Endothelial cell of umbilical vein (primary cell): ENCODE data around the gene SPATA6L. TPM values are rescaled to one million over a fixed set of nuclear protein-coding genes. Genes with fewer than 3 reads are reported as not detected.

Source experiments
- BruUV-seq: library from RNA; stranded (reverse); fragments of 400-500 nt; replicated peaks from 2 replicates; lab custom pipeline; 2021; lab: Mats Ljungman, UMichigan
- CTCF ChIA-PET: fragments of 300-600, 350-600 bp; sonication (Branson Sonifier 250); formaldehyde crosslinking; loops from one replicate; lab custom pipeline; 2021; ENCODE audit warnings: antibody characterized with exemption, inconsistent platforms; lab: Charles Lee
- POLR2A ChIA-PET: fragments of 300-600, 350-600 bp; sonication (Branson Sonifier 250); formaldehyde crosslinking; loops from one replicate; lab custom pipeline; 2021; ENCODE audit warnings: antibody characterized with exemption, inconsistent platforms; lab: Charles Lee
- DNase-seq: peaks from one replicate; pipeline ENCODE4 v3.0.0-alpha.2; 2011; ENCODE audit warnings: low read depth, low spot score
- FAIRE-seq: peaks from 2 replicates; lab custom pipeline; 2011; peaks lifted over from hg19 to GRCh38; lab: Jason Lieb, UNC
- H2AFZ ChIP-seq: 2 replicates; pipeline ENCODE4 v1.6.0; 2012; ENCODE audit warnings: low read depth, low read length, control low read depth, inconsistent platforms
- H3K27ac ChIP-seq: 2 replicates; pipeline ENCODE4 v1.5.1; 2011; ENCODE audit warnings: low read depth, mild to moderate bottlenecking, control low read depth, low read length, moderate library complexity; ENCODE audit not compliant: insufficient read depth
- H3K27me3 ChIP-seq, 2 experiments: 2 replicates each; pipeline versions ENCODE4 v1.6.0 to v1.6.1; 2011; ENCODE audit warnings: low read length in 2 of 2, mixed read lengths in 1 of 2; ENCODE audit not compliant: control insufficient read depth in 2 of 2, insufficient read depth in 2 of 2
- H3K36me3 ChIP-seq, 2 experiments: 2 replicates in 1 of 2; 3 replicates in 1 of 2; pipeline ENCODE4 v1.5.1; 2011; ENCODE audit warnings: low read length in 2 of 2, mild to moderate bottlenecking in 1 of 2, moderate library complexity in 1 of 2; ENCODE audit not compliant: control insufficient read depth in 2 of 2, insufficient read depth in 2 of 2; ENCODE audit errors: extremely low read depth in 1 of 2
- H3K4me1 ChIP-seq: 3 replicates; pipeline ENCODE4 v1.5.1; 2011; ENCODE audit warnings: mild to moderate bottlenecking, low read length; ENCODE audit not compliant: control insufficient read depth, insufficient read depth; ENCODE audit errors: extremely low read depth
- H3K4me2 ChIP-seq: 2 replicates; pipeline ENCODE4 v1.6.1; 2011; ENCODE audit warnings: low read length, control low read depth, mixed read lengths; ENCODE audit not compliant: insufficient read depth
- H3K4me3 ChIP-seq, 3 experiments: fragments of 200-600 bp in 1 of 3; sonication (generic), shearing (Covaris generic) in 1 of 3; replicated peaks in 1 of 3; 2 replicates each; pipeline ENCODE4 v1.5.1; 2011 to 2016; ENCODE audit warnings: control low read depth in 3 of 3, low read length in 3 of 3, mild to moderate bottlenecking in 2 of 3, inconsistent platforms in 1 of 3, low read depth in 1 of 3, moderate library complexity in 1 of 3; ENCODE audit not compliant: insufficient read depth in 1 of 3
- H3K79me2 ChIP-seq: 2 replicates; pipeline ENCODE4 v1.6.0; 2012; ENCODE audit warnings: low read length, inconsistent platforms; ENCODE audit not compliant: control insufficient read depth, insufficient read depth
- H3K9ac ChIP-seq: replicated peaks from 2 replicates; pipeline ENCODE3; 2011; ENCODE audit warnings: low read length, control low read depth; ENCODE audit not compliant: insufficient read depth; ENCODE audit errors: extremely low read depth
- H3K9me1 ChIP-seq: replicated peaks from 3 replicates; pipeline ENCODE4 v1.6.0; 2011; ENCODE audit warnings: mild to moderate bottlenecking, low read length; ENCODE audit not compliant: control insufficient read depth, insufficient read depth; ENCODE audit errors: extremely low read depth
- H3K9me3 ChIP-seq: replicated peaks from 2 replicates; pipeline ENCODE4 v1.5.1; 2012; ENCODE audit warnings: low read length, inconsistent platforms; ENCODE audit not compliant: control insufficient read depth, insufficient read depth
- H4K20me1 ChIP-seq: replicated peaks from 2 replicates; pipeline ENCODE3; 2011; ENCODE audit warnings: mild to moderate bottlenecking, low read length; ENCODE audit not compliant: control insufficient read depth, insufficient read depth; ENCODE audit errors: extremely low read depth
- CTCF ChIP-seq, 2 donors: IDR thresholded peaks; 1 replicate in 1 of 2; 2 replicates in 1 of 2; pipeline ENCODE4 v1.5.1; 2011; ENCODE audit warnings: low read length in 2 of 2, mild to moderate bottlenecking in 2 of 2, moderate library complexity in 2 of 2, control low read depth in 1 of 2, inconsistent platforms in 1 of 2, low read depth in 1 of 2; ENCODE audit not compliant: insufficient read depth in 1 of 2; ENCODE audit errors: extremely low read depth in 1 of 2
- EZH2 ChIP-seq: IDR thresholded peaks from 2 replicates; pipeline ENCODE4 v1.6.1; 2012; ENCODE audit warnings: borderline replicate concordance, low read depth, mild to moderate bottlenecking, moderate library complexity, low read length, inconsistent platforms; ENCODE audit not compliant: severe bottlenecking
- GATA2 ChIP-seq: IDR thresholded peaks from 2 replicates; pipeline ENCODE4 v1.7.0; 2011; ENCODE audit warnings: low read depth, mild to moderate bottlenecking, moderate library complexity, mixed read lengths, low read length; ENCODE audit not compliant: insufficient read length, insufficient read depth
- JUN ChIP-seq: IDR thresholded peaks from 2 replicates; pipeline ENCODE4 v1.6.1; 2011; ENCODE audit warnings: borderline replicate concordance, low read depth; ENCODE audit not compliant: insufficient read length, insufficient read depth
- MAX ChIP-seq: IDR thresholded peaks from 2 replicates; pipeline ENCODE4 v1.6.1; 2011; ENCODE audit not compliant: insufficient read depth, insufficient read length
- MYC ChIP-seq: IDR thresholded peaks from one replicate; pipeline ENCODE4 v1.6.1; 2011; ENCODE audit warnings: mild to moderate bottlenecking, low read depth, low read length
- POLR2AphosphoS5 ChIP-seq: IDR thresholded peaks from 2 replicates; pipeline ENCODE4 v1.6.1; 2012; ENCODE audit warnings: low read depth, mild to moderate bottlenecking, control low read depth, low read length, moderate library complexity; ENCODE audit not compliant: insufficient read depth
- dilution Hi-C: fragments of 300-500 bp; cut with MboI; formaldehyde crosslinking; loops from one replicate; pipeline ENCODE4 v1.15.0; 2019; ENCODE audit warnings: low sequenced_read_pairs; ENCODE audit not compliant: extremely low pct_ligation_motif_present
- intact Hi-C: fragments of 100-400 bp; cut with micrococcal nuclease; formaldehyde crosslinking; loops from one replicate; pipeline ENCODE4 v1.10.0; 2022
- polyA plus RNA-seq, 4 experiments: library from polyadenylated mRNA; depleted of rRNA in 3 of 4; stranded (reverse) in 3 of 4; unstranded in 1 of 4; fragments of >200 nt; gene quantifications; 2 replicates each; pipeline versions ENCODE4 v1.2.1 to v1.2.3, GENCODE V29; 2011 to 2012; ENCODE audit warnings: missing spikeins in 1 of 4
- total RNA-seq: library from RNA; stranded (reverse); gene quantifications from 2 replicates; pipeline ENCODE4 v1.2.3, GENCODE V29; 2021

SPATA6L gene
- total and polyA plus RNA-seq, 2 donors (not counting 3 experiments of a cell fraction or from before 2014, with no cell fraction given): 0.40 to 1.5 TPM

- H3K4me2 ChIP-seq: no peak overlapping the region
- FAIRE-seq: no peak
- TF ChIP-seq CTCF (IDR thresholded peaks at IDR 0.05; ENCODE audit: extremely low read depth in 1 of 2, insufficient read depth in 1 of 2, low read depth in 1 of 2, low read length in 2 of 2): no peak
- TF ChIP-seq EZH2: no peak
- no peak for TF ChIP-seq JUN
- TF ChIP-seq GATA2: no peak
- no peak for TF ChIP-seq MYC
- TF ChIP-seq MAX: no peak
- no peak for TF ChIP-seq POLR2AphosphoS5
- H3K9me1 ChIP-seq: no peaks in the 10 kb centered on the region
- peaks cover 0 to 1% of the 10 kb centered on the region in 2 experiments for H3K27me3 ChIP-seq
- H3K27ac ChIP-seq: no peak overlapping the region
- intact Hi-C loops: no loop called here
- H3K4me3 ChIP-seq: no peak overlapping the region
- no peaks in the 10 kb centered on the region for H3K79me2 ChIP-seq
- CTCF ChIA-PET: no interaction called here
- no peak for DNase-seq
- no peak overlapping the region for H2AFZ ChIP-seq
- no peaks in the 10 kb centered on the region for H4K20me1 ChIP-seq
- H3K4me1 ChIP-seq: peaks cover 4% of the 10 kb centered on the region
- H3K9me3 ChIP-seq: no peaks in the 10 kb centered on the region
- no peak overlapping the region for H3K9ac ChIP-seq
- no TSS peak for BruUV-seq
- H3K36me3 ChIP-seq: no peaks in the 10 kb centered on the region
- POLR2A ChIA-PET: no interaction called here
- dilution Hi-C loops: no loop called here
Measured at GRCh38 chr9:4615251-4615650, 51.0 kb downstream of the SPATA6L start.
